Subcutaneous abdominal adipose tissue (tissue), 5 donors: ENCODE measurements around the gene FAM237A.

Source experiments
- H3K27ac ChIP-seq: one replicate; pipeline ENCODE4 v1.7.0; 2013; ENCODE audit warnings: low read depth, mild to moderate bottlenecking, inconsistent platforms, low read length, moderate library complexity
- H3K27me3 ChIP-seq, 5 donors: one replicate each; pipeline ENCODE4 v1.7.0; 2013; ENCODE audit warnings: low read length in 5 of 5, inconsistent platforms in 1 of 5; ENCODE audit not compliant: control insufficient read depth in 5 of 5, insufficient read depth in 4 of 5
- H3K36me3 ChIP-seq, 5 donors: one replicate each; pipeline ENCODE4 v1.7.0; 2013; ENCODE audit warnings: low read length in 5 of 5; ENCODE audit not compliant: control insufficient read depth in 5 of 5, insufficient read depth in 5 of 5
- H3K4me1 ChIP-seq, 5 donors: one replicate each; pipeline ENCODE4 v1.7.0; 2013; ENCODE audit warnings: low read length in 5 of 5, mild to moderate bottlenecking in 3 of 5, moderate library complexity in 1 of 5; ENCODE audit not compliant: control insufficient read depth in 5 of 5, insufficient read depth in 5 of 5
- H3K4me3 ChIP-seq, 5 donors: one replicate each; pipeline ENCODE4 v1.7.0; 2013; ENCODE audit warnings: low read length in 5 of 5, low read depth in 1 of 5
- H3K9ac ChIP-seq, 5 donors: one replicate each; pipeline ENCODE4 v1.7.0; 2013; ENCODE audit warnings: low read length in 5 of 5, mild to moderate bottlenecking in 4 of 5, moderate library complexity in 3 of 5
- H3K9me3 ChIP-seq, 5 donors: one replicate each; pipeline ENCODE4 v1.7.0; 2013; ENCODE audit warnings: low read length in 5 of 5; ENCODE audit not compliant: control insufficient read depth in 5 of 5
- donor health status: healthy.
- donor health status: healthy.
- donor health status: healthy.
- donor health status: healthy.
- donor health status: healthy.

FAM237A gene

DNA sequence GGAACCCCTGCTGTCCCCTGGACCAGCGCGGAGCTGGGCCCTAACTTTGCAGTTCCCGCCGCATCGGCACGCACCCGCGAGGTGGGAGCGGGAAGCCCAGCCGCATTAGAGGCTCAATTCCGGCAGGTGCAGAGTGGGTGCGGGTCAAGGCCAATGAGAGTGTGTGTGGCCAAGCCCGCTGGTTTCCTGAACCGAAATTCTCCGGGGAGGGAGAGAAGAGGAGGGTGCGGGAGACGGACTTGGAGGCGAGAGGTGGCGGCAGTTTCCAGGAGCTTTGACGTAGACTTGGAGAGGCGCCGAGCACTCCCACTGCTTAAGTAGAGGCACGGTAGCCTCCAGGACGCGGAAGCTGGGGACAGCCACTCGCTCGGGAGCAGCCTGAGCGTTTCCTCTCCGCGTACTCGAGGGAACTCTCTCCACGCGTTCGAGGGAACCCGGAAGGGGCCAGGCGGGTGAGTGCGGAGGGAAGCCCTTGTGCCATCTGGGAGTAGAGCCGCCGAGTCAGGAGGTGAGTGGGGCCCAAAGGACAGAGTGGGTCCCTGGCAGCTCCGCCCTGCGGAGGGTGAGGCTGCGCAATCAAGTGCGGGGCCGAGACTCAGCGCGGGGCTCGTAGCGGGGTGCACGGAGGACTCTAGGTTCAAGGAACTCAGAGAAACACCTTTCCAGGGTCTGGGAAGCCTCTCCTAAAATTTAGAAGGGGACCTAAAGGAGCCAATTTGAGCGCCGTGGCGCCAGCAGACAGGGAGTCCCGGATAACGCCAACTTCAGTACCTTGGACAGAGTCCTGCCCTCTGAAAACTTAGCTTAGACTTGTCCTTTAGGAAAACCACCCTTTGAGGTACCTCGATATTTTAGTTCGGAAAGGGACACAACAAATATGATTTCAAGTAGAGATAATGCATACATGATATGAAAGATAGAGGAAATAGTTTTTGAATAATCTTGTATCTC lies at the start of gene FAM237A:
Gene FAM237A, plus strand, starts transcription at position 413 of the 951 bp plus-strand sequence. CDS start 1,750 bp downstream, outside the sequence.
- Histone ChIP-seq H3K27ac (no peak within 1 kb of the TSS), H3K9me3 (peaks cover 0 to 2% (median 0%) of the 10 kb centered on the region in 5 donors), H3K36me3 (no peaks in the 10 kb centered on the region), H3K4me3 (peak within 1 kb of the TSS in 1 of 5 donors; percentile 7), H3K27me3 (peaks cover 15 to 18% (median 17%) of the 10 kb centered on the region in 5 donors), H3K4me1 (peaks cover 0 to 7% (median 0%) of the 10 kb centered on the region in 5 donors), H3K9ac (no peak within 1 kb of the TSS)

- Histone ChIP-seq H3K27ac (no peak overlapping the region), H3K9me3 (no peaks in the 10 kb centered on the region), H3K4me1 (no peaks in the 10 kb centered on the region), H3K4me3 (no peak overlapping the region), H3K27me3 (no peaks in the 10 kb centered on the region), H3K9ac (no peak overlapping the region), H3K36me3 (no peaks in the 10 kb centered on the region)
Observed at GRCh38 chr2:206597717-206598218, 44.5 kb upstream of the FAM237A start.

GRCh38 chr2:206603243-206603642 lies 39.0 kb upstream of the FAM237A start:
- Histone ChIP-seq H3K27ac (no peak overlapping the region), H3K36me3 (no peaks in the 10 kb centered on the region), H3K4me1 (no peaks in the 10 kb centered on the region), H3K9ac (no peak overlapping the region), H3K9me3 (no peaks in the 10 kb centered on the region), H3K4me3 (no peak overlapping the region), H3K27me3 (no peaks in the 10 kb centered on the region)

DNA sequence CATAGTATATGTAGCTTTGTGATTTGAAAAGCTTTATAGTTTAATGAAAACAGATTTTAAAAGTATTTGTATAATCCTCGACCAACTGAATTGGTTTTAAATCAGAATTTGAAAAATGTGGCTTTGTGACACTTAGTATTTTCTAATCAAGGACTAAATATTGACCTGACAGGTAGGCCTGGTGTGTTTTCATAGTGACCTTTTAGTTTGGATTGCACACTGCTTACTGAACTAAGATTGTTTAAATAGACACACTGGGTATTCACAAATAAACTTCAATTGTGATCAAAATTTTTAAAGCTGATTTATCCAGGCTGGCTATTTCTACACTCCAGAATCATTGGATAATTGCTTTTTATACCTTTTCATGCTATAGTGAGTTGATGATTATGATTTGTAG lies 31.8 kb upstream of the FAM237A start:
- H3K27ac ChIP-seq, result no peak overlapping the region

DNA sequence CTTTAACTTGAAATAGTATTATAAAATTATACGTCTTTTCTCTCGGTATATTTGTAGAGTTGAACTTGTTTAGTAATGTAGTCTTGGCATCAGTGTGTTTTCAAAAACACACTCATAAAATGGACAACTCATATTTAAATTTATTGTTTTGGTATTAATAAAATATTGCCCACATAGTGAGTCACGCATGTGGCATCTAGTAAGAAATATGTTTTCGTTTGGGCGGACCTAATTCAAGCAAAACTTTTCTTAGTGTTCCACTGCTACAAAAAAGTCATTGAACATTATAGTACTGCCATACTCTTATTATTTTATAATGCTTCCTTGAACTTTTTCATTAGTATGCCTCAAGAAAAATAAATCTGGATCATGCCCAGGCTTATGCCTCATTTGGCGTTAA lies 31.1 kb upstream of the FAM237A start:
- Histone ChIP-seq H3K4me1 (no peaks in the 10 kb centered on the region), H3K4me3 (no peak overlapping the region), H3K27ac (no peak overlapping the region), H3K9ac (no peak overlapping the region), H3K36me3 (no peaks in the 10 kb centered on the region), H3K9me3 (no peaks in the 10 kb centered on the region), H3K27me3 (no peaks in the 10 kb centered on the region)

More for the DNA sequence above, 31.8 kb upstream of the FAM237A start:
- no peaks in the 10 kb centered on the region for H3K36me3 ChIP-seq
- H3K4me3 ChIP-seq, result no peak overlapping the region
- H3K27me3 ChIP-seq, result no peaks in the 10 kb centered on the region
- no peak overlapping the region for H3K9ac ChIP-seq
- H3K4me1 ChIP-seq, result no peaks in the 10 kb centered on the region
- H3K9me3 ChIP-seq, result no peaks in the 10 kb centered on the region

- H3K9me3 ChIP-seq, result no peaks in the 10 kb centered on the region
- no peak overlapping the region for H3K27ac ChIP-seq
- H3K9ac ChIP-seq, result no peak overlapping the region
- H3K36me3 ChIP-seq, result no peaks in the 10 kb centered on the region
- no peak overlapping the region for H3K4me3 ChIP-seq
- H3K4me1 ChIP-seq, result no peaks in the 10 kb centered on the region
- H3K27me3 ChIP-seq, result no peaks in the 10 kb centered on the region
Observed at GRCh38 chr2:206611736-206612135, 30.6 kb upstream of the FAM237A start.

GRCh38 chr2:206614811-206615210 lies 27.5 kb upstream of the FAM237A start:
- no peaks in the 10 kb centered on the region for H3K36me3 ChIP-seq
- no peaks in the 10 kb centered on the region for H3K27me3 ChIP-seq
- H3K4me1 ChIP-seq, result no peaks in the 10 kb centered on the region
- no peaks in the 10 kb centered on the region for H3K9me3 ChIP-seq
- no peak overlapping the region for H3K27ac ChIP-seq
- H3K9ac ChIP-seq, result no peak overlapping the region
- no peak overlapping the region for H3K4me3 ChIP-seq

- Histone ChIP-seq H3K9ac (no peak overlapping the region), H3K27me3 (no peaks in the 10 kb centered on the region), H3K27ac (no peak overlapping the region), H3K9me3 (no peaks in the 10 kb centered on the region), H3K4me3 (no peak overlapping the region), H3K36me3 (no peaks in the 10 kb centered on the region), H3K4me1 (no peaks in the 10 kb centered on the region)
Observed at GRCh38 chr2:206615417-206616089, 26.7 kb upstream of the FAM237A start.

DNA sequence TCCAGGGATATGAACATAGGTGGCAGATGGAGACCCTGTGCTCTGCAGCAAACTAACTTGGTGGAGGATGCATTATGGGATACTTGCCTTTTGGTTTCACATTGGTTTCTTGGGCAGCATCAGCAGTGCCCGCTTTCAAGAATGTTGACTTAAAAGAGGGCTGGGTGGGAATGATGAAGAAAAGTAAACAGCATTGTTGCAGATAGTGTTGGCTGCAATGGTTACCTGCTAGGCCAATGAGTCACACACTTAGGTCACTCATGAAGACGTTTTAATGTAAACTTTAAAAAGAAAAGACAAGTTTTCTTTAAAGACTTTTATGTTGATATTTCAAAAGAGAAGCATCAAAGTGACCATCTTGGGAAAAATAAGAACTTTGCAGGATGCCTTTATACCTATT lies 26.1 kb upstream of the FAM237A start:
- H3K9ac ChIP-seq, result no peak overlapping the region
- H3K4me1 ChIP-seq, result no peaks in the 10 kb centered on the region
- H3K36me3 ChIP-seq, result no peaks in the 10 kb centered on the region
- no peaks in the 10 kb centered on the region for H3K9me3 ChIP-seq
- H3K27me3 ChIP-seq, result no peaks in the 10 kb centered on the region
- H3K4me3 ChIP-seq, result no peak overlapping the region
- no peak overlapping the region for H3K27ac ChIP-seq

GRCh38 chr2:206619011-206619410 lies 23.3 kb upstream of the FAM237A start:
- Histone ChIP-seq H3K4me1 (no peaks in the 10 kb centered on the region), H3K36me3 (no peaks in the 10 kb centered on the region), H3K9ac (no peak overlapping the region), H3K4me3 (no peak overlapping the region), H3K27me3 (no peaks in the 10 kb centered on the region), H3K9me3 (no peaks in the 10 kb centered on the region), H3K27ac (no peak overlapping the region)
